Mesothelial cell of epicardium (in vitro differentiated cells): ENCODE measurements around the gene ALOX5. TPM values are rescaled to one million over a fixed set of nuclear protein-coding genes. Genes with fewer than 3 reads are reported as not detected.
"Not testable (repeated sequence)": the region's sequence is repeated elsewhere in the genome, so short reads cannot be mapped to it uniquely, and the experiment has no call there.

ENCODE experiments used
- DNase-seq, 2 experiments: peaks; one replicate each; pipeline ENCODE4 v3.0.0; 2021; ENCODE audit warnings: low spot score in 2 of 2; ENCODE audit not compliant: unreplicated experiment in 2 of 2
- H3K27ac Mint-ChIP-seq: 2 replicates; pipeline ENCODE4 v1.8.0; 2021; ENCODE audit warnings: mixed read lengths
- H3K27me3 Mint-ChIP-seq: 2 replicates; pipeline ENCODE4 v1.8.0; 2021; ENCODE audit warnings: low read depth, mixed read lengths
- H3K36me3 Mint-ChIP-seq: 2 replicates; pipeline ENCODE4 v1.8.0; 2021; ENCODE audit warnings: mixed read lengths
- H3K4me1 Mint-ChIP-seq: 2 replicates; pipeline ENCODE4 v1.8.0; 2021; ENCODE audit warnings: mixed read lengths
- H3K4me3 Mint-ChIP-seq: 2 replicates; pipeline ENCODE4 v1.8.0; 2021; ENCODE audit warnings: mild to moderate bottlenecking, moderate library complexity, mixed read lengths
- H3K9me3 Mint-ChIP-seq: 2 replicates; pipeline ENCODE4 v1.8.0; 2021; ENCODE audit warnings: mixed read lengths
- CTCF ChIP-seq: fragments of 200-600 bp; sonication (generic); IDR thresholded peaks from one replicate; pipeline ENCODE4 v1.5.0; 2021; ENCODE audit warnings: antibody characterized with exemption; ENCODE audit not compliant: unreplicated experiment
- total RNA-seq: library from RNA; stranded (reverse); gene quantifications from 3 replicates; pipeline ENCODE4 v1.2.1, GENCODE V29; 2021

Gene ALOX5
- total RNA-seq, 1 donor from 2014 or later = 9.6 TPM

GRCh38 chr10:45353186-45353585 lies 20.8 kb upstream of the ALOX5 start:
- TF ChIP-seq CTCF = no peak
- no peaks in the 10 kb centered on the region for H3K4me1 Mint-ChIP-seq
- no peak overlapping the region for H3K27ac Mint-ChIP-seq
- no peak overlapping the region for H3K4me3 Mint-ChIP-seq
- peaks cover 4% of the 10 kb centered on the region for H3K9me3 Mint-ChIP-seq
- H3K27me3 Mint-ChIP-seq = peaks cover 31% of the 10 kb centered on the region
- H3K36me3 Mint-ChIP-seq = peaks cover 3% of the 10 kb centered on the region
- no peak for DNase-seq

GRCh38 chr10:45354261-45354660 lies 19.8 kb upstream of the ALOX5 start:
- DNase-seq = no peak
- Mint-ChIP-seq H3K27ac (no peak overlapping the region), H3K4me1 (no peaks in the 10 kb centered on the region), H3K4me3 (no peak overlapping the region), H3K9me3 (no peaks in the 10 kb centered on the region), H3K27me3 (peaks cover 32% of the 10 kb centered on the region), H3K36me3 (no peaks in the 10 kb centered on the region)
- no peak for TF ChIP-seq CTCF

- H3K27me3 Mint-ChIP-seq = peaks cover 43% of the 10 kb centered on the region
- no peak for TF ChIP-seq CTCF
- no peak overlapping the region for H3K27ac Mint-ChIP-seq
- no peaks in the 10 kb centered on the region for H3K4me1 Mint-ChIP-seq
- H3K4me3 Mint-ChIP-seq = no peak overlapping the region
- H3K36me3 Mint-ChIP-seq = no peaks in the 10 kb centered on the region
- H3K9me3 Mint-ChIP-seq = peaks cover 5% of the 10 kb centered on the region
- no peak for DNase-seq
Measured at GRCh38 chr10:45355494-45355893, 18.5 kb upstream of the ALOX5 start.

GRCh38 chr10:45358961-45359360 lies 15.1 kb upstream of the ALOX5 start:
- DNase-seq, H3K9me3 Mint-ChIP-seq, H3K4me1 Mint-ChIP-seq, H3K36me3 Mint-ChIP-seq, H3K4me3 Mint-ChIP-seq, H3K27ac Mint-ChIP-seq: not testable (repeated sequence)
- peaks cover 42% of the 10 kb centered on the region for H3K27me3 Mint-ChIP-seq

GRCh38 chr10:45361983-45362799 lies 11.8 kb upstream of the ALOX5 start:
- H3K27me3 Mint-ChIP-seq = peaks cover 46% of the 10 kb centered on the region
- H3K36me3 Mint-ChIP-seq, H3K27ac Mint-ChIP-seq, H3K4me1 Mint-ChIP-seq, DNase-seq: not testable (repeated sequence)
- H3K9me3 Mint-ChIP-seq = peaks cover 14% of the 10 kb centered on the region
- H3K4me3 Mint-ChIP-seq = peak overlapping the region; percentile 64

- H3K4me1 Mint-ChIP-seq, H3K4me3 Mint-ChIP-seq, H3K36me3 Mint-ChIP-seq, H3K27ac Mint-ChIP-seq, DNase-seq: not testable (repeated sequence)
- H3K9me3 Mint-ChIP-seq = peaks cover 13% of the 10 kb centered on the region
- H3K27me3 Mint-ChIP-seq = peaks cover 72% of the 10 kb centered on the region
Measured at GRCh38 chr10:45367643-45368042, 6.4 kb upstream of the ALOX5 start.

- Mint-ChIP-seq H3K27ac (no peak overlapping the region), H3K9me3 (peaks cover 10% of the 10 kb centered on the region), H3K27me3 (peaks cover 78% of the 10 kb centered on the region), H3K36me3 (no peaks in the 10 kb centered on the region), H3K4me1 (peaks cover 3% of the 10 kb centered on the region), H3K4me3 (no peak overlapping the region)
- TF ChIP-seq CTCF = no peak
- no peak for DNase-seq
Measured at GRCh38 chr10:45368181-45368580, 5.8 kb upstream of the ALOX5 start.
